Neural crest cell (in vitro differentiated cells): Measurements from ENCODE around the gene EPHA10. TPM values are rescaled to one million over a fixed set of nuclear protein-coding genes. Genes with fewer than 3 reads are reported as not detected.

ENCODE experiments used
- DNase-seq: peaks from one replicate; pipeline ENCODE4 v3.0.0; 2021; ENCODE audit warnings: low read depth, mixed read lengths, low spot score
- H3K27ac Mint-ChIP-seq: one replicate; pipeline ENCODE4 v1.8.0; 2021; ENCODE audit warnings: mild to moderate bottlenecking, mixed read lengths; ENCODE audit not compliant: unreplicated experiment
- H3K27me3 Mint-ChIP-seq: 2 replicates; pipeline ENCODE4 v1.8.0; 2021; ENCODE audit warnings: low read depth, mild to moderate bottlenecking, mixed read lengths
- H3K36me3 Mint-ChIP-seq: 2 replicates; pipeline ENCODE4 v1.8.0; 2021; ENCODE audit warnings: low read depth, mild to moderate bottlenecking, mixed read lengths
- H3K4me1 Mint-ChIP-seq: 2 replicates; pipeline ENCODE4 v1.8.0; 2021; ENCODE audit warnings: mixed read lengths
- H3K4me3 Mint-ChIP-seq: one replicate; pipeline ENCODE4 v1.8.0; 2021; ENCODE audit warnings: mild to moderate bottlenecking, mixed read lengths
- H3K9me3 Mint-ChIP-seq: 2 replicates; pipeline ENCODE4 v1.8.0; 2021; ENCODE audit warnings: mixed read lengths
- total RNA-seq: library from RNA; stranded (reverse); gene quantifications from 2 replicates; pipeline ENCODE4 v1.2.1, GENCODE V29; 2021
- TF ChIP-seq, protein P1 (sequence below): fragments of 200-600 bp; sonication (generic); conservative IDR thresholded peaks from 2 replicates; pipeline ENCODE4 v1.5.0; 2021; ENCODE audit warnings: antibody characterized with exemption, mild to moderate bottlenecking

The EPHA10 gene
- total RNA-seq, 1 donor from 2014 or later = 0.63 TPM

DNA sequence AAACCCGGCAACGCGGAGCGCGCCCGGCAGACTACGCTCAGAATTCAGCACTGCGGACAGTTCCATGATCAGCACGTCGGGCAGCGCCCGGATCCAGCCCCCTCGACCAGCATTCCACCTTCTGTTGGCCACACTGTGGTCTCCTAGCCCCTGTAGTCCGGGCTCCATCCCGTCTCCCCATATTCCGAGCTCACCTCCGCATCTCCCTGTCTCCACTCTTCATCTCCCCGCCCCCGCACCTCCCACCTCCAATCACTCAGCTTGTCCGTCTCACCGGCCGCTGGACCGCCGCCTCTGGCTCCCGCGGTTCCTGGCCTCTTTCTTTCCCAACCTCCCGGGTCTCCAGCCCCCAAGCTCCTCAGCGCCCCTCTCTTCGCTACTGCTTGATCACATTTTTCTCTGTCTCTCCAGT is 500 bp downstream of the EPHA10 start:
- peak; percentile 81 for DNase-seq
- Mint-ChIP-seq H3K4me3 (peak overlapping the region; percentile 80), H3K27me3 (peaks cover 80% of the 10 kb centered on the region), H3K9me3 (no peaks in the 10 kb centered on the region), H3K4me1 (peaks cover 15% of the 10 kb centered on the region), H3K36me3 (no peaks in the 10 kb centered on the region), H3K27ac (no peak overlapping the region)
- TF ChIP-seq, protein P1, sequence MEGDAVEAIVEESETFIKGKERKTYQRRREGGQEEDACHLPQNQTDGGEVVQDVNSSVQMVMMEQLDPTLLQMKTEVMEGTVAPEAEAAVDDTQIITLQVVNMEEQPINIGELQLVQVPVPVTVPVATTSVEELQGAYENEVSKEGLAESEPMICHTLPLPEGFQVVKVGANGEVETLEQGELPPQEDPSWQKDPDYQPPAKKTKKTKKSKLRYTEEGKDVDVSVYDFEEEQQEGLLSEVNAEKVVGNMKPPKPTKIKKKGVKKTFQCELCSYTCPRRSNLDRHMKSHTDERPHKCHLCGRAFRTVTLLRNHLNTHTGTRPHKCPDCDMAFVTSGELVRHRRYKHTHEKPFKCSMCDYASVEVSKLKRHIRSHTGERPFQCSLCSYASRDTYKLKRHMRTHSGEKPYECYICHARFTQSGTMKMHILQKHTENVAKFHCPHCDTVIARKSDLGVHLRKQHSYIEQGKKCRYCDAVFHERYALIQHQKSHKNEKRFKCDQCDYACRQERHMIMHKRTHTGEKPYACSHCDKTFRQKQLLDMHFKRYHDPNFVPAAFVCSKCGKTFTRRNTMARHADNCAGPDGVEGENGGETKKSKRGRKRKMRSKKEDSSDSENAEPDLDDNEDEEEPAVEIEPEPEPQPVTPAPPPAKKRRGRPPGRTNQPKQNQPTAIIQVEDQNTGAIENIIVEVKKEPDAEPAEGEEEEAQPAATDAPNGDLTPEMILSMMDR = no peak

DNA sequence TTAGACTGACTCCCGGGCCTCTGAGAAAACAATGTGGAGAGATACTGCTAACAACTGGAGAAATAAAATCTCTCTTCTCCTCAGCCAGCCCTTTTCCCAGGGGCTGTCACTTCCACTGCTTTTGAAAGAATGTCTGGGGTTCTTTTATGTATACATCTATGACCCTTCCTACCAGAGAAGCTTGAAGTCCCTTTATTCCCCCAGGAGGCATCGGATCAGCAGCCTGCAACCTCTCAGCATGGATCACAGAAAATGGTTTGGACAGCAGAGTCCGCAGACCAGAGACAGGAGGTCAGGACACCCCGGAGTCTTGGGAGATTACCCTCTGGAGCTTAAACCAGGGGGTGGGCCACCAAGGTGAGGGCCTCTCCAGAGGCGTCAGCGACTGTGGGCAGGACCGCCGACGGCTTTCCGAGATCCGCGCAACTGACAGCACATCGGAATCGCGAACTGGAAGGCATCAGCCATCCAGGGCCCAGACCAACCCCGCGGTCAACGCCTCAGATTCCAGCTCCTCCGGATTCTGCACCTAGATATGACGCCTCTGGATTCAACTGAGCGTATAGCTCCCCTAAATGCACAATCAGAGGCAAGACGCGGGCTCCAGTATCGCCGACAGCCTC is 1.0 kb downstream of the EPHA10 start:
- Mint-ChIP-seq H3K4me1 (peaks cover 15% of the 10 kb centered on the region), H3K9me3 (no peaks in the 10 kb centered on the region), H3K27me3 (peaks cover 75% of the 10 kb centered on the region), H3K4me3 (peak overlapping the region; percentile 80), H3K36me3 (no peaks in the 10 kb centered on the region), H3K27ac (no peak overlapping the region)
- DNase-seq = no peak
- TF ChIP-seq, protein P1 = no peak

DNA sequence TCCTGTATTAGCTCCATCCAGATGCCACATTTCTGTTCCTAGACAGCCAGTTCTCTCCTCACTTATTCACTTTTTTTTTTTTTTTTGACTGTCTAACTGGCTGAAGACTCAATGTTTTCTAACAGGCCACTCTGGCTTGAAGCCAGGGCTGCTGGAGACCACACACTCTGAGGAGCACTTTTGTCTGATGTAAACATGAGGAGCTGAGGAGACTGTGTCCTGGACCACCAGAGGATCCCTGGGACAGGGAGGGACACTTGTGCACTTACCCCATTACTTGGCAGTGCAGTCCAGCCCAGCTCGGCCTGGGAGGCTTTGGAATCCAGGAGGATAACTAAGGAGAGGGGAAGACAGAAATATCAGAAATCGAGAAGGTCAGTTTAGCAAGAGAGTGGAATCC is 2.4 kb downstream of the EPHA10 start:
- H3K27me3 Mint-ChIP-seq = peaks cover 61% of the 10 kb centered on the region
- no peaks in the 10 kb centered on the region for H3K36me3 Mint-ChIP-seq

DNA sequence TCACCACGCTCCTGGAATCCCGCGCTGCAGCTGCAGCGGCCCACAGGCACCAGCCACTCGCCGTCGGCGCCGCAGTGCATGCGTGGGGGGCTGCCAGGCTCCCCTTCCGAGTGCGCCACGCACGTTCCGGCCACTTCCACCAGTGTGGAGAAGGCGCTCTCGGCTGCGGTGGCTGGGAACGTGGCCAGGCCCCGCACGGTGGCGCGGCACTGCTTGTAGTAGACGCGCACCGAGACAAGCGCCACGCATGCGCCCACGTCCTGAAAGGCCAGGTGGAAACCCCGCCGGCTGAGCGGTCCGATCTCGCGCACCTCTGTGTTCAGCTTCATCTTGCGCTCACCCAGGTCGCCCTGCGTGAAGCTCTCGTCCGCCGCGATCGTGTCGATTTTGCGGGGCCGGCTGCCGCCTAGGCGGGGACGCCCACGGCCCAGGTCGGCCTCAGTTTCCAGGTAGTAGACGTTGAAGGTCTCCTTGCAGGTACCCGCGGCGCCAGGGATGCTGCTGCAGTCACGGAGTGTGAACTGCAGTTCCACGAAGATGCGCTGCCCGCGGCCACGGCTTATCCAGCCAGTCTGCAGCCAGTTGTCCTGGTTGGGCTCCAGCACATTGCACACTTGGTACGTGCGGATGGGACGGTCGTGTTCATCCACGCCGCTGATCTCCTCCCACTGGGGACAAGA is 3.4 kb downstream of the EPHA10 start:
- DNase-seq = no peak
- H3K27me3 Mint-ChIP-seq = peaks cover 52% of the 10 kb centered on the region
- TF ChIP-seq, protein P1 = no peak
- peaks cover 15% of the 10 kb centered on the region for H3K4me1 Mint-ChIP-seq
- H3K9me3 Mint-ChIP-seq = no peaks in the 10 kb centered on the region
- H3K4me3 Mint-ChIP-seq = no peak overlapping the region
- no peak overlapping the region for H3K27ac Mint-ChIP-seq
- no peaks in the 10 kb centered on the region for H3K36me3 Mint-ChIP-seq

More for the DNA sequence above, 2.4 kb downstream of the EPHA10 start:
- H3K4me3 Mint-ChIP-seq = no peak overlapping the region
- no peaks in the 10 kb centered on the region for H3K9me3 Mint-ChIP-seq
- TF ChIP-seq, protein P1 = no peak
- peaks cover 15% of the 10 kb centered on the region for H3K4me1 Mint-ChIP-seq
- H3K27ac Mint-ChIP-seq = no peak overlapping the region
- DNase-seq = no peak

DNA sequence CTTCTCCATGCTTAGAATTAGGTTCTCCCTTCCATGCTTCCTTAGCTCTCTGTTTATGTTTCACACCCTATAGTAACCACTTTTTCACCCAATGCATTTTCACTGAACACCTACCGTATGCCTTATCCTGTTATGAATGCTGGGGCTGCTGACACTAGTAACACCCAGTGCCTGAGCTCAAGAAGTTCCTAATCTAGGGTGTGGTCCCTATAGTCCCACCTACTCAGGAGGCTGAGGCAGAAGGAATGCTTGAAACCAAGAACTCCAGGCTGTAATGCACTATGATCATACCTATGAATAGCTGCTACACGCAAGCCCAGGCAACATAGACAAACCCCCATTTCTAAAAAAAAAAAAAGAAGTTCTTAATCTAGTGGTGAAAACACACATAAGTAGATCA is 5.5 kb downstream of the EPHA10 start:
- TF ChIP-seq, protein P1 = no peak
- DNase-seq = no peak
- H3K36me3 Mint-ChIP-seq = no peaks in the 10 kb centered on the region
- no peak overlapping the region for H3K27ac Mint-ChIP-seq
- no peaks in the 10 kb centered on the region for H3K9me3 Mint-ChIP-seq
- H3K27me3 Mint-ChIP-seq = peaks cover 30% of the 10 kb centered on the region
- peaks cover 3% of the 10 kb centered on the region for H3K4me1 Mint-ChIP-seq
- no peak overlapping the region for H3K4me3 Mint-ChIP-seq
